ENCODE data around the gene NELL1.
"Not testable (repeated sequence)": the region's sequence is repeated elsewhere in the genome, so short reads cannot be mapped to it uniquely, and the experiment has no call there.

Gene NELL1

DNA sequence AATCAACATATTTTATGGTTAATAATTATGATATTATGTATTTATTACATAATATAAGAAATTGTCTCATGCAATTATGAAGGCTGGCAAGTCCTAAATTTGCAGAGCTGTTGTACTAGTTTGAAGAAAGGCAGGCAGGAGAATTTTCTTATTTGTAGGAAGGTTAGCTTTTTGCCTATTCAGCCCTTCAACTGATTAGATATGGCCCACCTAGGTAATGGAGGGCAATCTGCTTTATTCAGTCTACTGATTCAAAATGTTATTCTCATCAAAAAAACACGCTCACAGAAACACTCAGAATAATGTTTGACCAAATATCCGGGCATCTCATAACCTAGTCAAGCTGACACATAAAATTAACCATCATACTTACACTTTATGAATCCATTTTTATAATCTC, 589.0 kb downstream of the NELL1 start:
- DNase-seq, result no peak

DNA sequence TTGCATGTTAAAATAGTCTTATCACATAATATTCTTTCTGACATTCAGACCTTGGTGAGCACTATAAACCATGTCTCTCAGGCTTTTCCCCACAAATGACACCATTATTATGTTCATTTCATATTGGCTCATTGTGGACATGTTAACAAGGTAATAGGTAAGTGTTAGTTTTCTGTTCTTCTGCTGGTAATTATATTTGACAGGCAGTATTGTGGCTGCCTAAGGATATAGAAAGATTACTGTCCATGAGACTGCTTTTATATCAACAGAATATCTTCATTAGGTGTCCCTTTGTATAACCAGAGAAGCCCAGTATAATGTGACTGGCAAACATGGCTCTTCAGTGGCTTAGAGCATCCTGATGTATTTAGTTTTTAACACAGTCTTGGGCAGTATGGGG, 590.7 kb downstream of the NELL1 start:
- DNase-seq, result no peak

DNA sequence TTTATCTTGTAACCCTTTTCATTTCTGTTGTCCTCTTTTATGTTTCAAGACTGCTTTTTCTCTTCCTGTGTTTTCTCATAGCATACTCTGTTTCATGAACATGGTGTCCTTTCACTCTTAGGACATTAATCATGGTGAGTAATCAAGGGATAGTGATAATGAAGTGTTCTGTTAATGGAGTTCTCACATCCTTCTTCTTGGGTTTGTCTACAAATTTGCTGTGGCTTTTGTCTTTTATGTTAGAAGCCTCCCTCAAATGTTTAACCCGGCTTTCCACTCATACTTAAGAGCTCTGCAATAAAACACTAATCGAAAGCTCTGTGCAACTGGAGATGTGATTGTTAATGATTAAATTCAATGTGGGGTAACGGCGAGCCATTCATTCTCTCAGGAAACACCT, 593.6 kb downstream of the NELL1 start:
- no peak for DNase-seq

DNA sequence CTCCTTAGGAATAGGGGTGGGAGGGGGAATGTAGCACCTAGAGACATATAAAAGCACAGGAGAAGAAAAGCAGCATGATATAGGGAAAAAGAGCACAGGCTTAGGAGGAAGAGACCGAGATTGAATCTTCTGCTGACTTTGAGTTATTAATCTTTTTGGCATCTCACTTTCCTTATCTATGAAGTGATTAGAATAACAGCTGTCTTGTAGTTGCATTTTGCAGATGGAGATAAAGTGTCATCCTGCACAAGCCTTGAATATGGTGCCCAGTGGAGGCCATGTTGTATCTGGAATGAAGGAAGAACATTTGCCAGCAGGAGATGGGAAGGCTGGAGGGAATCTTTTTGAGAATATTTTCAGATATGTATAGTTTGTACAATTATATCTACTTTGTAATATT, 594.7 kb downstream of the NELL1 start:
- DNase-seq, result no peak

DNA sequence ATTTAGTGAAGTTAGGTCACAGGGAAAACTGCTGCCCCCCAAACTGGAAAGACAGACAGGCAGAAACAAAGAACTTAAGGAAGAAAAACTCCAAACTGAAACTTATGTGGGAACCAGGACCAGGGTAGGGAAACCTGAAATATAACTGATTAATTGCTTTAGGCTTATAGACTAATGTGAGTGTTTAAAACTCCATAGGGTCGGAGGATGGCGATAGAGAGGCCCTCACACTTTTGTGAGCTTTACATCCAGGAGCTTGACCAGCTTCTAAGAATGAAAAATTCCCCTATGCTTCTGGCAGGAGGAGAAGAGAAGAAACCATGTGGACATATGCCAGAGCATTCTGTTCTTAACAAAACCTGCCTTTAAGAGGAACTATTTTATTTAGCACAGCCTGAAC, 598.6 kb downstream of the NELL1 start:
- no peak for DNase-seq

DNA sequence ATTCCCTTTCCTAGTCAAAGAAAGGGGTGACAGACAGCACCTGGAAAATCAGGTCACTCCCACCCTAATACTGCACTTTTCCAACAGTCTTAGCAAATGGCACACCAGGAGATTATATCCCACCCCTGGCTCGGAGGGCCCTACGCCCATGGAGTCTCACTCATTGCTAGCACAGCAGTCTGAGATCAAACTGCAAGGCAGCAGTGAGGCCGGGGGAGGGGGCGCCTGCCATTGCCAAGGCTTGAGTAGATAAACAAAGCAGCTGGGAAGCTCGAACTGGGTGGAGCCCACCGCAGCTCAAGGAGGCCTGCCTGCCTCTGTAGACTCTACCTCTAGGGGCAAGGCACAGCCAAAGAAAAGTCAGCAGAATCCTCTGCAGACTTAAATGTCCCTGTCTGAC, 602.8 kb downstream of the NELL1 start:
- DNase-seq, result not testable (repeated sequence)

DNA sequence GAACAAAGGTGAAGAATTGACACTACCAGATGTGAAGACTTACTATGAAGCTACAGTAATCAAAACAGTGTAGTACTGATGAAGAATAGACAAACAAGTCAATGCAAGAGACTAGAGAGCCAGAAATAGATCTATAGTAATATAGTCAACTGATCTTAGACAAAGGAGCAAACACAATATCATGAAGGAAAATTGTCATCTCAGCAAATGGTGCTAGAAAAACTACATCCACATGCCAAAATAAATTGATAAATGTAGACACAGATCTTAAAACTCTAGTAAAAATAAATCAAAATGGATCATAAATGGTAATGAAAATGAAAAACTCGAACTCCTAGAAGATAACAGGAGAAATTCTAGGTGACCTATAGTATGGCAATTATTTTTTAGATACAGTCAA, 609.5 kb downstream of the NELL1 start:
- DNase-seq, result no peak

DNA sequence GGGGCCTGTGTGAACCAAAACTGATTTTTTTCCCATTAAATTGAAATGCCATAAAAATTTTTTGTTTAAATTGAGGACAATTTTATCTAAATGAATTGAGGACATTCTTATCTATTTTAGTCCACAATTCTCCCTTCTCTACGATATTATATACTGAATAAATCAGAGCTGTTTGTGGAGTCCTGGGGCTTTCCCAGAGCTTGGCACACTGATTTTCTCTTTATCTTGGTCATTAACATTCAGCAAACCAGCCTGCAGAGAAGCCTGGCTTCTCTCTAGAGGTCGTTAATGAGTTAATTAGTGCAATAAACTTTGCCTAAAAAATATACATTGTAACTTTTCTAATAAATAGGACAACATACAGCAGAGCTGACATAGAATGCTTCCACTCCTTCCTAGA, 615.7 kb downstream of the NELL1 start:
- DNase-seq, result no peak

DNA sequence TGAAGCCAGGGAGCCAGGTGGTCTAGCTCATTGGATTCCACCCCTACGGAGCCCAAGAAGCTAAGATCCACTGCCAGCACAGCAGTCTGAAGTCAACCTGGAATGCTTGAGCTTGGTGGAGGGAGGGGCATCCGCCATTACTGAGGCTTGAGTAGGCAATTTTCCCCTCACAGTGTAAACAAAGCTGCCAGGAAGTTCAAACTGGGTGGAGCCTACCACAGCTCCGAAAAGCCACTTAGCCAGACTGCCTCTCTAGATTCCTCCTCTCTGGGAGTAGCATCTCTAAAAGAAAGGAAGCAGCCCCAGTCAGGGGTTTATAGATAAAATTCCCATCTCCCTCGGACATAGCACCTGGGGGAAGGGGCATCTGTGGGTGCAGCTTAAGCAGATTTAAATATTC, 620.3 kb downstream of the NELL1 start:
- no peak for DNase-seq

DNA sequence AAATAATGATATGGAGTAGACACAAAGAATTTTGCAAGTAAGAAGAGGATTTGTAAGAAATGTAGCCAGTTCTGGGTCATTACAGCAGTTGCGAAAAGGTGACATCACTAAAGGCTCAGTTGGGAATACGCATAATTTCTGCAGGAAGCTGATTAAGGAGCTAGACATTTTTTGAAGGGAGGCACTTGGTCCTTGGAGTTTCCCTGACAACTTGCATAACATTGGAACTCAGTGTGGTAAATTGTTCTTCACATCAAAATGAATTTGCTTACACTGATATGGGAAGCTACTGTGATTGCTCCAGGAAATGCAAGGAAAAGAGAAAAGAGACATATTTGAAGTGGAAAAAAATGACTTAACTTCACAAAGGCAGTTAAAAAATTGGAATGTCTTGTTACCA, 626.1 kb downstream of the NELL1 start:
- DNase-seq, result no peak

DNA sequence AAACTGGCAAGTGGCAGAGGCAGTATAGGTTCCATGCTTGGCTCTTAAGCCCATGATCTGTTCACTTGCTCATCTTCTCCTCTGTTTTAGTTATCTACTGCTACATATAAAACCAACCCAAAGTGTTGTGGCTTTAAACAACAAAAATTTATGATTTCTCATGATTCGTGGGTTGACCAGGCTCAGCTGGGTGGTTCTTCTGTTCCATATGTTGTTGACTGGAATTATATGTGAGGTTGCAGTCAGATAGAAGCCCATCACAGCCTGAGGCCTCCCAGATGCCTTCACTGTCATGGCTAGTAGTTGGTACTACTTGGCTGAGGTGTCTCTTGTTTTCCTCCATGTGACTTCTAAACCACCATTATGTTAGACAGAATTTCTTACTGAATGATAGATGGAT, 632.6 kb downstream of the NELL1 start:
- no peak for DNase-seq

DNA sequence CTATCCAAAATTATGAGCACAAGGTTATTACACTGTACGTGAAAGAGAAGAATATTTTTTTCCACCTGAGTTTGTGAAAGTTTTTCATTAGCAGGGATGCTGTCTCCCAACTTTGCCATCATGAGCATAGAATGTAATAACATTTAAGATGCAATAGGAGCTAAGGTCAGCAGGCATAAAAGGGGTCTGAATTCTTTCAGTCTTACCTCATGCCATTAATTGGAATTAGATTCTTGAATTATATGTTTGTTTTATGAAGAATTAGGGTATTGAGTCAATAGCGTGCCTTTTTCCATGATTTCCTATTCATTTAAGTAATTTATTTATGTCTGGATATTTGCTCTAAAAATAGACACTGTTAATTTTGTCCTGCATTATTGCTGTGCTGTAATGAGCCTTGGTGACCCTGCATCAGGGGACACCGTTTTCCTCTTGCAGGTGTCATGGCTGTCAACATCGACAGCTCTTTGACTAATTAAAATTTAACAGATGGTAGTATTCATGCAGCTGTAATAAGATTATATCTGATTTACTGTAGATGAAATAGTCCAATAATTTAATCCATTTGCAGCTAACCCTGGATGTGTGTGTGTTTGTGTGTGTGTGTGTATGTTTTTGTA, 637.5 kb downstream of the NELL1 start:
- DNase-seq, result no peak

DNA sequence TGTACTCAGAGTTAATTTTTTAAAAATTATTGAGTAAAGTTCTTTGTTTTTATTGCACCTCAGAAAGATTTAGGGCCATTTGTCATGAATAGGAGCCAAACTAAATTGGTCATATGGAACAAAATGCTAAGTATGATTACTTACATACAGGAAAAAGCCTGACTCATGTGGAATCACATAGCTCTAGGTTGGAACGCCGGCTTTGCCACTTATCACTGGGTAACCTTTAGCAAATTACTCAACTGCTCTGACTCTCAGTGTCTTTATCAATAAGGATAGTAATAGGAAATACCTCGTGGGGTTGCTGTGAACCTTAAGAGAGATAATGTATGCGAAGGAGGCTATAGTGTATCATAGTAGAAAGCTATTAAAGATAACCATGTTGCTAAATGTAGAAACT, 638.5 kb downstream of the NELL1 start:
- DNase-seq, result no peak

DNA sequence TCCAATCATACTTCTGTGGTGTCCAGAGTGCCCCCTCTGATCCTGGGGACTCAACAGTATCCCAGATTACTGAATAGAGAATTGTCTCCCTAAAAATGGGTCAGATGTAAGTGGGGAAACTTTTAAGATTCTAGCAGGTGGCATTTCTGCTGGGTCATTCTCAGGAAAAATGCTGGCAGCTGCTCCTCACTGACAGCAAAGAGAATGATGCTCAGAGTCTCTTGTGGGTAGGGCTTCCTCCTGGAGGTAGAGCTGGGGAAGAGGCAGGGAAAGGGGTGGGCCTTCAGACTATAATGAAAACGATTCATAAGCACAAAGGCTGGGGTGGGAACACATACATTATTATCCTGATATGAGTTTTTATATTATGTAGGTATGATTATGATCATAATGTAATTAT, 647.2 kb downstream of the NELL1 start:
- DNase-seq, result no peak

DNA sequence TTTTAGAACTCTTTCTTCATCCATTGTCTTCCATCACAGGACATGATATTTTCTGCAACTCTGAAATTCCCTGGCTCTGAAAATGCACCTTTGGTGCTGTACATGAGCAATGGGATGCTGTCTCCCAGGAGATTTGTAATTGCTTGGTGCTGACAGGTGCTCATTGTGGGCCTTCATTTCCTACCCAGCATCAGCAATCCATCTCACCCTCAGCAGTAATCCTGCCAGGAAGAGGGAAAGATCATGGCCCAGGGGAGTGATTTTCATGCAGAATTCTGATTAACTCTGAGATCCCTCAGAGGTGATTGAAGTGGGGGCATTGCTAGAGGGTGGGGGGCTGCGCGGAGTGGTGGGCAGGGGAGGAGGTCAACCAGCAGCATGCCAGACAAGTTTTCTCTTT, 651.7 kb downstream of the NELL1 start:
- no peak for DNase-seq

DNA sequence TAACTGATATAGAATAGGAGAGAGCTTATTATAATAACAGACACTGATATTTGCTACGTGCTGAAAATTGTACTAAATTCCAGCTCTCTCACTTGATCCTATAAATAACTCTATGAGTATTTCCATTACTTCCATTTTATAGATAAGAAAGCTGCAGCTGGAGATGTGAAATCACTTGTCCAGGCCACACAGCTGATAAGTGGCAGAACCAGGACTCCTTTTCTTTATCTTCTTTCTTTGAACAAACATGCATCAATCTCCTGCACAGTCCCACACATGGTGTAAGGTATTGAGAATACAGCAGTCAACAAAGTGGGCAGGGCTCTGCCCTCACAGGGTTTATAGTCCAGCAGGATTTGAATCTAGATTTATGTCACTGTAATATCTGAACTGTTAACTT, 652.1 kb downstream of the NELL1 start:
- no peak for DNase-seq

DNA sequence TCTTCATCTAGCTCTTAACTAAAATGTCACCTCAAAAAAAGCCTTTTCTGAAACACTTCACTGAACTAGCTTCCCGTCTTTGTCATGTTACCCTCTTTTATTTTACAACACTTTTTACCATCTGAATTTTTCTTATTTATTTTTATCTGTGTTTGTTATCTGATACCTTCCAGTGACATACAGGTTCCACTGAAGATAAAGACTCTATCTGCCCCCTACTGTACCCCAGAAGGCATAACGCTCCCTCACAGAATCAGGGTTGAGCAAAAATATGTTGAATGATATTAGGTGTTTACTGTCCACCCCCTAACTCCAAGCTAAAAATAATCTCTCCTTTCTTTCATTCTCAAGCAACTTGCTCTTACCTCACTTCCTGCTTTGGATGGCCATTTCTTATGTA, 654.2 kb downstream of the NELL1 start:
- no peak for DNase-seq

DNA sequence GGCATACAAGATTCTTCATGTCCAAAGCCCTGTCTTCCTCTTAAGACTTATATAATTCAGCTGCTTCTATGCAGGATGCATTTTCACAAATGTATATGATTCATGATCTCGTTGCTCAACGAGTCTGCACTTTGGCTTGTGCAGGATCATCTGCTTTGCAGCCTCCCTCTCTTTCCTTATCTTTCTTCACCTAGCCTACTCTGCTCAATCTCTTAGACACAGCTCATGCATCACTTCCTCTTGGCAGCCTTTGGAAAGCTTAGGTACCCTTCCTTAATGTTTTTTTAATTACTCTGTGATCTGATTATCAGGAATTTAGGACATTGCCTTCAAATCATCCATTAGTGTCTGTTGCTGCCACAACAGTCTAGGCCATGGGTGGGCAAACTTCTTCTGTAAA, 673.8 kb downstream of the NELL1 start:
- DNase-seq, result no peak

DNA sequence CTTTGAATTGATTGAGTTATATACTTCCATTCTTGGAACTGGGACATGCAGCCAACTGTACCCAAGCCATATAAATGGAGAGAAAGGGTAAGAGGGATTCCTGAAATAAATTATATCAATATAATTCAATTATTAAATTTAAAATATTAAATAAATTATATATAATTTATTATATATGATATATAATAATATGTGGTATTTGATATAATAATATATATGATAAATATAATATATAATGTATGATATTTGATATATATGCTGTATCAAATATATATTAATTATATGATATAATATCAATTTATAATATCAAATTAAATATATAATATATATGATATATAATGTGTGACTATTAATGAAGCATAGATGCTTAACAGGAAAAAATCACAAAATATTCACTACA, 677.0 kb downstream of the NELL1 start:
- no peak for DNase-seq

DNA sequence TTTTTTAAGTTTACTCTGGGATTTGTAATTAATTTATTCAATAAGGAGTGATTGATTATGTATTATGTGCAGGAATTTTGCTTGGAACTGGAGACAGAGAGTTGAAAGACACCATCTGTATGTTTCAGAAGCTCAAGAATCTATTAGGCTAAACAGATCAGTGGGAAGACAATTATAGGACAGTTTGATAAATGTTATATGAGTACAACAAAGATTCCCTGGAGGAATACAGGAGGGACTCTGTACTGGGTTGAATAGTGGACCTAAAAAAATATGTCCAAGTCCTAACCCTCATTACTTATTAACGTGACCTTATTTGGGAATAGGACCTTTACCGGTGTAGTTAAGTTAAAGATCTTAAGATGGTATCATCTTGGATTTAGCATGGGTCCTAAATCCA, 681.2 kb downstream of the NELL1 start:
- DNase-seq, result no peak

DNA sequence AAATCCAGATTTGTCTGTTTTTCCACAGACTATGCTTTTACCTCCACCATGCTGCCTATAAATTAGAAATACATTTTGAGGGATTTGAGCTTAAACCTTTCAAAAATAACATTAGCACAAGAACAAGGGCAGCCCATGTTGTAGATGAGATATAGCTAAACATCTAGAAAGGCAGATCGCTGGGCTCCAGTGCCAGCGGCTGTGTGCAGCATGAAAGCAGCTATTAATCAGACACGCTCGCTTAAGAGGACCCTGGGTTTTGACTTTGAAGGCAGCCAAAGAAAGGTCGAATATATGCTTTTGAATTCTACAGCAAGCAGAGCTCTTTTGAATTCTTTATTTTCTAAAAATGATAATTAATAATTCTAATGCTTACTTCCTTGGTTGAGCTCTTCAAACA, 684.0 kb downstream of the NELL1 start:
- no peak for DNase-seq

DNA sequence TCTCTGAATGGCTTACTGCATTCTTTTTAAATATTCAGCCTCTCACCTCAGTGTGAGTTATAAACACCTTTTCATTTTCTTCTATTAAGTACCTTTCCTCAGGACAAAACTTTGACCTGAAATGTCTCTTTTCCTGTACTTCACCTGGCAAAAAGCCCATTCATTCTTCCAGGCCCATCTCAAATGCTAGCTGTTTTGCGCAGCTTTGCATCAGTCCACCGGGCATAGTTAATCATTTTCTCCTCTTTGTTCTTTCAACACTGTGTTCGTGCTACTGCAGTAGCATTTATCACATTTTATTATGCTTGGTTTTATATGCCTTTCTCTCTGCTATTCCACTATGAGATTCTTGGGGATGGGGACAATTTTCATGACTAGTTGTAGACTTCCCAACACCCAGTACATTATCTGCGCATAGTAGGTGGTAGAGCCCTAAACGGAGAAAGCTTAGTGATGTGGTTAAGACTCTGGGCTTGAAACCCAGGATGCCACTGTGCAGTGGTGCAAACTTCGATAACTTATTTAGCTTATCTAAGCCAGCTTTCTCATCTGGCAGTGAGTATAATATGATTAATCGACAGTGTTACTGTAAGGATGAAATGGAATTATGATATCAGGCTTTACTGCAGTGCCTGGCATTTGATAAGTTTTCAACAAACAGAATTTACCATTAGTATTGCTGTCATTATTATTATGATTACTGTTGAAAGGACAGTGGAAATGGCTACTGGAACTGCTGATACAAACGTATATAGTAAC, 695.7 kb downstream of the NELL1 start:
- DNase-seq, result no peak

DNA sequence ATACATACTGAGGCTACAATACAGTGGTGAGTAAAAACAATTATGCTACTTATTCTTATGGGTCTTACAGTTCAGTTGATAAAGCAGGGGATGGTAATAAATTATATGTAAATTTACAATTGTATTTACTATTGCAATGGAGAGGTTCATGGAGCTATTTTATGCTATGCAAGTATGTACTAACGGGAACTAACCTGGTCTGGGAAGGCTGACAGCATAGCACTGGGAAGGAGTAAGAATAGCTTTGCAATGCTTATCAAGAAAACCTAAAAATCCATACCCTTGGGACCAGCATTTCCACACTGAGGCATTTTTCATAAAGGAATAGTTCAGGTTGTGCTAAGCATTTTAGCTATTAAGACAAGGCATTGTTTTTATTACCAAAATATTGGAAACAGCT, 700.6 kb downstream of the NELL1 start:
- no peak for DNase-seq

DNA sequence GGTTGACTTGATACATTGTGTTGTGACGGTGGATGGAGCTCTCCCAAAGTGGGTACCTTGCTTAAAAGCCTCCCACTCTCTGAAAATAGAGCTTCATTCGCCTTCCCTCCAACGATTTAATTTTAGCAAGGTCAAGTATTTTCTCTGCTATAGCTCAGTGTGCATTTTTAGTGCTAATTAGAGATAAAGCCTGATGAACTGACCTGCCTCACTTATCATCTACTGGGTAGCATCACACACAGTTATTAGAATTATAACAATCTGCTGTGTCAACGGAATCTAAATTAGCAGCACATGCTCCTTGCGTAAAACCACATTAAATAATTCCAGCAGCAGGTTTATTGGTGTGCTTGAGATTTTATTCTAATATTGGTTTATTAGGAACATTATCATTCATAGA, 701.7 kb downstream of the NELL1 start:
- no peak for DNase-seq

DNA sequence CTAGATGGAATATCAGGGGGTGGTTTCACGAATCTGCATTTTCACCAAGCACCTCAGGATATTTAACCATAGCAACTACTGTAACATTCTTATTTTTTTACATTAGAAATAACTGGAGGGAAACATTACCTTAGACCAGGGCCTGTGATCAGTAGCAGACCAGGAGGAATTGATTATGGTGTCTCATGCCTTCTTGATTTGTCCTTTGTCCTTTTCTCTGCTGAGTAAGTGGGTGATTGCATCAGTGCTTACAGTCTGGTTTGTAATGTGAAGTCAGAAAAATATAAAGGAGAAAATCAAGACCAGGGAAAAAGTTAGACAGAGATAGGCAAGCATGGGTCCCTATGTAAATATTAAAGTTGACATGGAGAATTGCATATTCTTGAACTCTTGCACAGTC, 703.3 kb downstream of the NELL1 start:
- DNase-seq, result no peak

Data from suppressor macrophage treated with lipopolysaccharide for 4 hours (primary cell).